ENCODE measurements around the gene SGMS2. TPM values are rescaled to one million over a fixed set of nuclear protein-coding genes. Genes with fewer than 3 reads are reported as not detected.

Gene SGMS2
- total and polyA plus RNA-seq, 9 of the 15 experiments (the other 6 are each of a cell fraction or from before 2014, with no cell fraction given): 0.07 to 0.25 (median 0.11) TPM; not detected in 5

- ChIA-PET CTCF (ENCODE audit: low intra/inter-chr PET ratio) (no interaction called here), POLR2A (no interaction called here)
- Histone ChIP-seq H3K27ac (ENCODE audit: extremely low read depth, low read depth, low read length) (no peak overlapping the region), H3K4me3 (no peak overlapping the region), H2AFZ (ENCODE audit: low read depth, low read length) (no peak overlapping the region), H3K4me1 (replicated peaks in 1 of 2; ENCODE audit: control insufficient read depth in 2 of 2, insufficient read depth in 2 of 2, low read length in 2 of 2) (no peaks in the 10 kb centered on the region), H4K20me1 (replicated peaks; ENCODE audit: control insufficient read depth, insufficient read depth, low read length) (no peaks in the 10 kb centered on the region), H3K36me3 (ENCODE audit: control insufficient read depth, insufficient read depth, low read length) (no peaks in the 10 kb centered on the region), H3K9me1 (ENCODE audit: control insufficient read depth, insufficient read depth, low read length) (no peaks in the 10 kb centered on the region), H3K27me3 (ENCODE audit: control insufficient read depth in 2 of 2, insufficient read depth in 2 of 2, low read length in 2 of 2) (no peaks in the 10 kb centered on the region), H3K9me3 (replicated peaks; ENCODE audit: control insufficient read depth, insufficient read depth, low read depth, low read length) (no peaks in the 10 kb centered on the region), H3K4me2 (ENCODE audit: insufficient read depth, low read length) (no peak overlapping the region), H3K79me2 (ENCODE audit: control insufficient read depth, insufficient read depth, low read length) (no peaks in the 10 kb centered on the region), H3K9ac (ENCODE audit: insufficient read depth in 1 of 2, low read depth in 2 of 2, low read length in 2 of 2) (no peak overlapping the region)
- intact Hi-C loops (cut with micrococcal nuclease): no loop called here
- no peak for ATAC-seq
- DNase-seq (ENCODE audit: extremely low read depth in 1 of 4, low spot score in 3 of 4): no peak
- no TSS peak for BruUV-seq (replicated peaks)
- no peak for FAIRE-seq
- WGBS (ENCODE audit: insufficient coverage, low coverage, missing lambda C conversion rate): 0% methylated on average over 2 of the region's 2 CpGs
- in situ Hi-C loops (cut with MboI): loop anchor here (25.0 kb wide), 1 partner anchor 139 kb away; no protein-coding TSS in a partner anchor
- TF ChIP-seq SNRNP70 (optimal IDR thresholded peaks at IDR 0.05; ENCODE audit: low read depth, low read length) (no peak), ZNF707 (CRISPR knock-in tag; conservative IDR thresholded peaks at IDR 0.05) (no peak), SMC3 (conservative IDR thresholded peaks at IDR 0.05; ENCODE audit: insufficient read depth, low read depth, low read length) (no peak), CEBPG (CRISPR knock-in tag; IDR thresholded peaks at IDR 0.05) (no peak), CEBPG (tag; conservative IDR thresholded peaks at IDR 0.05 in 1 of 2, IDR thresholded peaks at IDR 0.05 in 1 of 2) (no peak), YBX1 (IDR thresholded peaks at IDR 0.05) (no peak), ZNF668 (CRISPR knock-in tag; IDR thresholded peaks at IDR 0.05) (no peak), ZNF175 (CRISPR knock-in tag; IDR thresholded peaks at IDR 0.05; ENCODE audit: low read depth) (no peak), BCOR (IDR thresholded peaks at IDR 0.05) (no peak), JUND (IDR thresholded peaks at IDR 0.05; ENCODE audit: borderline replicate concordance, low read depth, low read length) (no peak), JUND (tag; IDR thresholded peaks at IDR 0.05; ENCODE audit: borderline replicate concordance, low read depth, low read length) (no peak), ZNF655 (CRISPR knock-in tag; IDR thresholded peaks at IDR 0.05) (no peak), HIVEP1 (CRISPR knock-in tag; IDR thresholded peaks at IDR 0.05) (no peak), NUFIP1 (IDR thresholded peaks at IDR 0.05; ENCODE audit: partially characterized antibody) (no peak), PHF20 (IDR thresholded peaks at IDR 0.05; ENCODE audit: partially characterized antibody) (no peak)
Observed at GRCh38 chr4:107901213-107901934, 76.6 kb downstream of the SGMS2 start.
